HG03575 (cell line): ENCODE results near the gene DENND1C.

Experiments used
- ATAC-seq: cut with Tn5 transposase; IDR thresholded peaks from one replicate; pipeline ENCODE4 v1.9.1; 2021; ENCODE audit not compliant: unreplicated experiment, insufficient number of reproducible peaks, low FRiP score; ENCODE audit errors: extremely low read depth

DENND1C gene

DNA sequence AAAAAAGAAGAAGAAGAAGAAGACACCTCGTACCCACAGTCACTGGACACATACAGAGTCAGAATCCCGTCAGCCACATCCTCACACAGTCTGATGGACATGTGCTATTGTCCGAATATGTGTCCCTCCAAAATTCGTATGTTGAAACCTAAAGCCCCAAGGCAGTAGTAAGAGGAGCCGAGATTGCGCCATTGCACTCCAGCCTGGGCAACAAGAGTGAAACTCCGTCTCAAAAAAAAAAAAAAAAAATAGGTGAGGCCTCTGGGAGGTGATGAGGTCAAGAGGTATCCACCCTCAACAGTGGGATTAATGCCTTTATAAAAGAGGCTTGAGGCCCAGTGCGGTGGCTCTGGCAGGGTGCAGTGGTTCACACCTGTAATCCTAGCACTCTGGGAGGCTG, 2.6 kb upstream of the DENND1C start:
- ATAC-seq: no peak

DNA sequence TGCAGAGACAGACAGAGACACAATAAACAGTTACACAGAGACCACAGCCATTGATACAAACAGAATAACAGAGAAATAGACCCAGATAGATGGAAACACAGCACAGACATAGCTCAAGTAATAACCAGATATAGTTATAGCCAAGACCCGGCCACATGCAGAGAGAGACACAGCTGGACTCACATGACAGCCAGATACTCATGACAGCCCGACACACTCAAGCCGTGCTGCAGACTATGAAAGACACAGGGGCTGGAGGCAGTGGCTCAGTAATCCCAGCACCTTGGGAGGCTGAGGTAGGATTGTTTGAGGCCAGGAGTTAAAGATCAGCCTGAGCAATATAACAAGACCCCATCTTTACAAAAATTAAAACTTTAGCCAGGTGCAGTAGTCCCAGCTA, 1.6 kb upstream of the DENND1C start:
- ATAC-seq: no peak

DNA sequence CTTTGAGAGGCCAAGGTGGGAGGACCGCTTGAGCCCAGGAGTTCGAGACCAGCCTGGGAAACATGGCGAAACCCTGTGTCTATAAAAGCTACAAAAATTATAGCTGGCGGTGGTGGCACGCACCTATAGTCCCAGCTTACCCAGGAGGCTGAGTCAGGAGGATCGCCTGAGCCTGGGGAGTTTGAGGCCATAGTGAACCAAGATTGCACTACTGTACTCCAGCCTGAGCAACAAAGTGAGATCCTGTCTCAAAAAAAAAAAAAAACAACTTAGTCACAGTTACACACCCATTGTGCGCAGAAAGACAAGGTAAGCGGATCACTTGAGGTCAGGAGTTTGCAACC, 728 bp upstream of the DENND1C start:
- ATAC-seq: no peak

DNA sequence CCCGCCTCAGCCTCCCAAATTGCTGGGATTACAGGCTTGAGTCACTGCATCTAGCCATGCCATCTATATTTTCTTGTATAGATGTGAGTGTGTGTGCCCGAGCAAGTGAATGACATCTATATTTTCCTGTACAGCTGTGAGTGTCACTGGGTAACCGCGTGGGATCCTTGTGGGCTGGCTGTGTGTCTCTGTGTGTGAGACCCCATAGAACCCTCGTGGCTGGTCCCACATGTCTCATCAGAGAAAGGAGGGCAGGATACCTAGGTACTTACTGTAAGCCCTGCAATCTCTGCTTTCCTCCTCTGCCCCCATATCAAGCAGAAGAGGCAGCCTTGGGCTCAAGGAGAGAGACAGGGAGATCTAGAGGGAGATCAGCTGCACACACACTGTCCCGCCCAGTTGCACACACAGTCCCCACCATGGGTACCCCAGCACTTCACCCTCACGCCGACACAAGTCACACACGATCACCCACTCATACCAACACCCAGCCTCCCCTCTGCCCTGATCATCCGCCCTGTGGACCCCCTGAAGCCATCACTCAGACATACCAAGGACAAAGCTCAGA, 655 bp downstream of the DENND1C start:
- no peak for ATAC-seq

DNA sequence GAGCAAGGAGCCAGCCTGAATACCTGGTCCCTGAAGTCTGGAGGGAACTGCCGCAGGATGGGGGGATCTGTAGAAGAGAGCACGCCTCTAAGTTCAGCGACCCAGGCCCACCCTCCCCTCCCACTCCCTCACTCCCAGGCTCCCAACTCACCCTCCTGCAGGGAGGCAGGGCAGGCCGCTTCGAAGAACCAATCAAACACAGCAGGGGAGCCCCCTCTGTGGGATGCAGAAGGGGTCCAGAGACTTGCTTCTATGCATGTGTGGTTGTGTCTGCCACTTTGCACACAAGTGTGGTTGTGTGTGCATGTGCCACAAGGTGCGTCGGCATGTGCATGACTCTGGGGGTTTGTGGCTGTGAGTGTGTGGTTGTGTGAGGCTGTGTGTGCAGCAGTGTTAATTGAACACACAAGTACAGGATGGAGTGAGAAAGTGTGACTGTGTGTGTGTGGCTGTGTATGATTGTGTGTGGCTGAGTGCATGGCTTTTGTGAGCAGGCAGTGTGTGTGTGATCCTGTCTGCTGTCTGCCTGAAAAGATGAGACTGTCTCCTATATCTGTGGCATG, 1.7 kb downstream of the DENND1C start:
- ATAC-seq: no peak

DNA sequence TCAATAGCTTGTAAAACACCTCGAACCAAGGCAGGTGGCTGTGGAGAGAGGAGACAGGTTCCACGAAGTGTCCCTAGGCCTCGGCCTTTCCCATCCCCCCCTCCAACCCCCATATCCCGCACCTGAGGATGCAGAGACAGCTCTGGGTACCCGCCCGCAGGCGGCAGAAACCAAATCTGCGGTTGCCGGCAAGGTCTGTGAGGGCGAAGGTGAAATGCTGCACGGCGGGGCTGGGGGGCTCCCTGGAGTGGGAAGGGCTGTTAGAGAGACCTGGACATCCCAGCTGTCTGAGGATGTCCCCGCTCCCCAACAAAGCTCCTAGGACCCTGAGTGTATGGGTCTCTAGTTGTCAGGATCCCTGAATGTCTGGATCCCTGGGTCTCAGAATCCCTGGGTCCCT, 2.8 kb downstream of the DENND1C start:
- ATAC-seq: no peak

DNA sequence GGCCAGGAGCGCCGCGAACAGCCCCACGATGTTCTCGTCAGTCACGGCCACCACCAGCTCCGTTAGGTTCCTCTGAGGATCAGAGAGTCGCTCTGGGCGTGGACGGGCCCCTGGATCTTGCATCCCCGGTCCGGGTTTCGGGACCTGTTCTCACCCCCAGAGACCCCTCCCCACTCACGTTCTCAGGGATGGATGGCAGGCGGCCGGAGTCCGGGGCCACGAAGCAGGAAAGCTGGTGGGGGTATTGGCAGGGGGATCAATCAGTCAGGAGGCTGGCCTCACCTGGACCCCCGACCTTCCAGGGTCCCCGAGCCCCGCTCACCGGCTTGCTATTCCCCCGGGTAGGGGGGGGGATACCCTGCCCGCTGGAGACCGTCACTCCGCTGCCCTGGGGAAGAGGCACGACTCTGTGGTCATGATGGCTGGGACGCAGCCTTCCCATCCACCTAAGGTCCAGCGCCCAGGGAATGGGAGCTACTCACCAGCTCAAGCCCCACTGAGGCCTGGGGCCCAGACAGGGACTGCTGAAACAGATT, 4.6 kb downstream of the DENND1C start:
- no peak for ATAC-seq

DNA sequence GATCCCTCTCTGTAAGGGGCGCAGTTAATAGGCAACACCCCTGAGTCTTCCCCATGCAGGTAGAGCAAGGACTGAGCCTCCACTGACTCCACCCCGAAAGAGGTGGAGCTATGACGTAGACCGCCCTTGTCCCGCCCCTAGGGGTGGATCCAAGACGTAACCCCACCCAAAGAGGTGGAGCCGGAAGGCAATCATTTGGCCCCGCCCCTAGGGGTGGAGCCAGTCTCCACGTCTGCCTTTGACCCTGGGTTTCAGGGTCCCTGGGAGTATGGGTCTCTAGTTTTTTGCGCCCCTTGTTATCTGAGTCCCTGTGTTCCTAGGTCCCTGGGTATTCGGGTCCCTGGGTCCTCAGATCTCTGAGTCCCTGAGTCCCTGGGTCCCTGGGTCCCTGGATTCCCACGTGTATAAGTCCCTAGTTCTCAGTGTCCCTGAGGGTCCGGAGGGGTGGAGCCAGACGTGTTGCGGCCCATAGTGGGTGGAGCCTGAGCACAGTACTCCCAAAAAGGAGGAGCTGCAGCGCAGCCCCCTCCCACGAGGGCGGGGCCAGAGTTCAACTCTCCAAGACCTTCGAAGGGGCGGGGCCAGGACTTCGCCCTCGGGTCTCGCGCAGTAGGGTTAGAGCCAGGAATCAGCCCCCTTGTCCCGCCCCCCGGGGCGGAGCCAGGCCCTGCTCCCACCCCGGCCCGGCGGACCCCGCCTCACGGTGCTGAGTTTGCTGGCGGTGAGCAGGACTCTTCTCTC, 5.3 kb downstream of the DENND1C start:
- no peak for ATAC-seq

DNA sequence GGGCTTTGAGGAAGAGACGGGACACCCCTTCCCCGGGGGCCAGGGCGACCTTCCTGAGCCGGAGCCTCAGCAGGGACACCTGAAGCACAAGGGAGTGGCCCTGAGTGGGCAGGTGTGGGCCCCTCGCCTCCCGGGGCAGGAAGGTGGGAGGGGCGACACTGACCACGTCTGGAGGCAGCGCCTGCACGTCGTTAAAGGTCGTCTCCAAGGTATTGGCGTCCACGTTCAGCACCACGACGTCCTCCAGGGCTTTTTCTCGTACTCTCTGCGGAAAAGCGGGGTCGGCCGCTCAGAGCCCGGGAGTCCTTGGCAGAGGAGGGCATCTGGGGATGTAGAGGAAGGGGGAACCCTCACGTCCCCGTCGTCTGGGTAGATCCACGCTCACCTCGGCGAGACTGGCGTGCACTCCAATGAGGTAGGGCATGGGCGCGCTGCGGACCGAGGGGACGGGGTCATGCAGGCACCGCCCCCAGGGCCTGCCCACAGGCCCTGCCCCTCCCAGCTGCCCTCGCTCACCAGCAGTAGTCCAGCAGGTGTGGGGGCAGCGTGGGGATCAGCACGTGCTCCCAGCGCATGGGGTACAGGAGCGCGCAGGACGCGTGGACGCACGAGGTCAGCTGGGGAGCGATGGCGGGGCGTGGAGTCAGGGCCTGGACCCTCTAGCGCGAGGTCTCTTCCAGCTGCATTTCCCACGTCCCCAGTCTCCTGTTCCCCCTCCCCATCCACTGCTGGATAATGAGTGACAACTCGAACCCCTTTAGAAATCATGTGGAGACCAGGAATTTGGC, 6.1 kb downstream of the DENND1C start:
- no peak for ATAC-seq

DNA sequence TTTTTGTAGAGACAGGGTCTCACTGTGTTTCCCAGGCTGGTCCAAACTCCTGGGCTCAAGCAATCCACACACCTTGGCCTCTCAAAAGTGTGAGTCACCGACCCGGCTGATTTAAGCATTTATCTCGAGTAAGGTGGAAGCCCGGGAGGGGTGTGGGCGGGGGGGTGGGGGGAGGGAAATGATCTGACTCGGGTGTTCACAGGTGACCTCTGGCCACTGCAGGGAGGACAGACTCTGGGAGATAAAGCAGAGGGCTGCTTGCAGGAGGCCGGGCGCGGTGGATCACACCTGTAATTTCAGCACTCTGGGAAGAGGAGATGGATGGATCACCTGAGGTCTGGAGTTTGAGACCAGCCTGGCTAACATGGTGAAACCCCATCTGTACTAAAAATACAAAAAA, 7.9 kb downstream of the DENND1C start:
- ATAC-seq: no peak

DNA sequence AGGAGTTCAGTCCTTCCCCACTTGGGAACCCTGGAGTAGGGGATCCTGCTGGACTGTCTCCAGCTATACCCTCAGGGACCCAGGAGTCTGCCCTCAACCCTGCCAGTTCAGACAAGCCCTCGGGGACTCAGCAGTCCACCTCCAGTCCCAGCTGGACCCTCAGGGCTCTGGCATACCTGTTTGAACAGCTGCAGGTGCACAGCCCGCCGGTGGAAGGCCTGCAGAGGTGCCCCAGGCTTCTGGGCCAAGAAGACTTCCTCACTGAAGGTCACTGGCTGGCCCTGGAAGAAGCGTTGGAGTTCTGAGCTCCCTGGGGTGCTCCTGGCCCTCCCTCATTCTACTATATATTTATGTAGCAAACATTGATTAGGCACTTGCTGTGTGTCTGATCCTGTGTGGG, 8.9 kb downstream of the DENND1C start:
- no peak for ATAC-seq

DNA sequence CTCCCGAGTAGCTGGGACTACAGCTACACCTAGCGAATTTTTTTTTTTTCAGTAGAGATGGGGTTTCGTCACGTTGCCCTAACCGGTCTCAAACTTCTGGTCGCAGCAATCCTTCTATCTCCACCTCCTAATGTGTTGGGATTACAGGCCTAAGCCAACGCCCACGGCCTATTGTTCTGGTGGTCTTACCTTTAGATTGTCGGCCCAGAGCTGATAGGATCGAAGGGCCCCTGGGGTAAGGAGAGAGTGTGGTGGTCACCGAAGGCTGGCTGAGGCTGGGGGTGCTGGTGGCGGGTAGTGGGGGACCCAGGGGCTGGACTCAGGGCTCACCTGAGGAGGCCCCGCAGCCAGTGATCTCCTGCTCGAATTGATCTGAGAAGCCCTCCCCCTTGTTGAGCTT, 10.5 kb downstream of the DENND1C start:
- no peak for ATAC-seq

DNA sequence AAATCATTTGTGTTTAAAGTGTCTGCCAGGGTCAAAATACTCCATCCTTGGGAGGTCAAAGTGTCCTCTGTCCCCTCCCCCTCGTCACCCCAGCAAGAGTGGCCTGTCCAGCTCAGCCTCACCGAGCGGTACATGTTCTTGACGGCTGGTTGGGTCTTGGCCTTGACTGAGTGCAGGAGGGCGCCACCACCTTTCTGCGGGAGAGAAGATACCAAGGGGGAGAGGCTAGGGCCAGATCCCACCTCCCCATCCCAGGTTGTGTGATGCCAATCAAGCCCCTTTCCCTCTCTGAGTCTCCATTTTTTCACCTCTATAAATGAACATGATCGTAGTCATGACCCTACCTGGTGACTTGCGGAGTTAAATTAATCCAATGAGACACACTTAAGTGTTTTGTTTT, 11.4 kb downstream of the DENND1C start:
- no peak for ATAC-seq

DNA sequence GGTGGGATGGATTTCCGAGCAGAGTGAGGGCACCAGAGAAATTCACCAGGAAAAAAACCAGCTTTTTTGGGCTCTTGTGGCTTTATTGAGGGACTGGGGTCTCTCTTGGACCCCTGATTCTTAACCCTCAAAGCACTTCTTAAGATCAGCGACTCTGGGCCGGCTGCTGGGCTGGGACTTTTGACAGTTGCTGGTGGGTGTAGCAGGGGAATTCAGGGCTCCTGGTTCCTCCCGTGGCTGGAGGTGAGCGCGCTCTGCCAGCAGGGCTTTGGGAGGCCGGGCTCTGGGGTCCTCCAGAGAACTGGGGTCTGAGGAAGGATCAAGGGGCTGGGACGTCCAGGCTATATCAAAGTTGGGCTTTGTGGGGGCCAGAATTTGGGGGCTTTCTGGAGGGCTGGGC, 14.2 kb downstream of the DENND1C start:
- ATAC-seq: no peak

DNA sequence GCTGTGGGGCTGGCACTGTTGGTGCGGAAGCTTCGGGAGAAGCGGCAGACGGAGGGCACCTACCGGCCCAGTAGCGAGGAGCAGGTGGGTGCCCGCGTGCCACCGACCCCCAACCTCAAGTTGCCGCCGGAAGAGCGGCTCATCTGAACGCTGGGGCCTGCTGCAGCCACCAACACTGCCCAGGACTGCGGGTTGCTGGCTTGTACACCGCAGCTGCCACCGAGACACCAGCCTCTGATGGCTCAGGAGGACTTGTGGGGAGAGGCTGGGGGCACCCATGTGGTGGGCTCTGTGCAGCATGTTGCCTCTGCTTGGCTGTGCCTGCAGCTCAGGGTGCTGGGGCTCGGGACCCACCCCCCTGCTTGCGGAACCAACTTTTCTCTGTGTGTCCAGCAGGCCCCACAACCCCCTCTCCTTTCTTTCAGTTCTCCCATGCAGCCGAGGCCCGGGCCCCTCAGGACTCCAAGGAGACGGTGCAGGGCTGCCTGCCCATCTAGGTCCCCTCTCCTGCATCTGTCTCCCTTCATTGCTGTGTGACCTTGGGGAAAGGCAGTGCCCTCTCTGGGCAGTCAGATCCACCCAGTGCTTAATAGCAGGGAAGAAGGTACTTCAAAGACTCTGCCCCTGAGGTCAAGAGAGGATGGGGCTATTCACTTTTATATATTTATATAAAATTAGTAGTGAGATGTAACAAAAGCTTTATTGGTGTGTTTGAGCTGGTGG, 14.9 kb downstream of the DENND1C start:
- no peak for ATAC-seq

DNA sequence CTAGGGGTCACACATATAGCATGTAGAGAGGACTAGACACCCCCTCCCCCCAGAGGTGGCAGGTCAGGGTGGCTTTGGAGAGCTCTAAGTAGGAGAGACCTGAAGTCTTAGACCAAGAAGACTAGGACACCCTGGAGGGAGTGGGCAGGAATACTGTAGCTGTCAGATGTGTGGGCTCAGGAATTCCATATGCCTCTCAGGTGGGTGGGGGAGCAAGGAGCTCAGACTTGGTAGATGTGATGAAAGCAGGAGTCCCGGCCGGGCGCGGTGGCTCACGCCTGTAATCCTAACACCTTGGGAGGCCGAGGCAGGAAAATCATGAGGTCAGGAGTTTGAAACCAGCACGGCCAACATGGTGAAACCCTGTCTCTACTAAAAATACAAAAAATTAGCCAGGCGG, 15.9 kb downstream of the DENND1C start:
- ATAC-seq: no peak

DNA sequence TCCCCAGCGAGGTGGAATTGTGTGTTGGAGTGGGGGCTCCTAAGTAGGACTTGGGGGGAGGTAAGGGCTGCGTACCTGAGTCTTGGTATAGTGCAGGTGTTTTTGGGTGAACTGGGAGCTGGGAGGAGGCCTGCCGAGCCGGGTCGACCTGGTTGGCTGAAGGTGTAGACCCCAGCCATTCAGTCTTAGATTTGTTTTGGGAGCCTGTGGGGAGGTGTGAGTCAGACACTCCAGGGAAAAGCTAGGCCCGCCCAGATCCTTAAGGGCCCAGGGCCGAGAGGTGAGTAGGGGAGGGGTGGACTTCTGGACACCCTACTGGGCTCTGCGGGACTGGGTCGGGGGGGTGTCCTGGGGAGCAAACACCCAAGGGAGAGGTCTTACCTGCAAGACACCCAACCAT, 16.6 kb downstream of the DENND1C start:
- ATAC-seq: no peak

DNA sequence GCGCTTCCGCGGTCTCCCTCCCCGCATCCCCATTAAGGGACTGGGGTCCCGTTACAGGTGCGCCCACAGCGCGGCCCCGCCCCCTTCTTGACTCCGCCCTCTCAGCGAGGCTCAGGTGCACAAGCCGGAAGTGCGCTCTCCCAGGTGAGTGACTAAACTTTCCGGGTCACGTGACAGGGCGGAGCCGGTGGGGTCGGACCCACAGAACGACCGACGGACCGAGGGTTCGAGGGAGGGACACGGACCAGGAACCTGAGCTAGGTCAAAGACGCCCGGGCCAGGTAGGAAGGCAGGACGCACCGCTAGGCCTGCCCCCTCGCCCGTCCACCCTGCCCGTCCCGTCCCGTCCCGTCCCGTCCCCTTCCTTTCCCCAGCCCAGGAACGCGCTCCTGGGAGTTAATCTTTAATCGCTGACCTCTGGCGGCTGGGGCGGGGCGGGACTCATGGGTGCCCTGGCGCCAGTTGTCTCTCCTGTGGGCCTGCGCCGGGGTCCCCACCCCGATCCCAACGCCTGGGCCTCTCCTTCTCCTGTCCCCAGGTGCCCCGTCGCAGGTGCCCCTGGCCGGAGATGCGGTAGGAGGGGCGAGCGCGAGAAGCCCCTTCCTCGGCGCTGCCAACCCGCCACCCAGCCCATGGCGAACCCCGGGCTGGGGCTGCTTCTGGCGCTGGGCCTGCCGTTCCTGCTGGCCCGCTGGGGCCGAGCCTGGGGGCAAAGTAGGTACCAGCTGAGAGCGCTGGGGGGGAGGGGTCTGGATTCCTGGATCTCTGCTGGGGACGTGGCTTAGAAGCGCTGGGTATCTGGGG, 17.3 kb downstream of the DENND1C start, which contains the start of gene CRB3:
Gene CRB3, plus strand, starts transcription at position 202 of the 804 bp plus-strand sequence. Its CDS starts 431 bp downstream, at position 633.
- no peak for ATAC-seq
